RWPE1 (cell line): ENCODE data around the gene CACNA2D3.

Source experiments
- CTCF ChIA-PET: fragments of 350-600 bp; sonication (Branson Sonifier 250); formaldehyde crosslinking; extraction: SDS; loops from one replicate; lab custom pipeline; 2021; lab: Yijun Ruan, JAX
- POLR2A ChIA-PET: fragments of 400-600 bp; formaldehyde crosslinking; extraction: SDS; loops from one replicate; lab custom pipeline; 2020; ENCODE audit warnings: antibody characterized with exemption; ENCODE audit not compliant: low non-redundant PET; lab: Yijun Ruan, JAX
- DNase-seq: peaks from one replicate; pipeline ENCODE4 v3.0.0; 2012; ENCODE audit warnings: low spot score
- H3K27ac ChIP-seq: fragments of 450-650 bp; 2 replicates; pipeline ENCODE4 v1.5.1; 2017
- TF ChIP-seq, protein P1 (sequence below): fragments of 450-650 bp; conservative IDR thresholded peaks from 2 replicates; pipeline ENCODE4 v1.5.1; 2017; ENCODE audit warnings: low read depth, mild to moderate bottlenecking

The CACNA2D3 gene

DNA sequence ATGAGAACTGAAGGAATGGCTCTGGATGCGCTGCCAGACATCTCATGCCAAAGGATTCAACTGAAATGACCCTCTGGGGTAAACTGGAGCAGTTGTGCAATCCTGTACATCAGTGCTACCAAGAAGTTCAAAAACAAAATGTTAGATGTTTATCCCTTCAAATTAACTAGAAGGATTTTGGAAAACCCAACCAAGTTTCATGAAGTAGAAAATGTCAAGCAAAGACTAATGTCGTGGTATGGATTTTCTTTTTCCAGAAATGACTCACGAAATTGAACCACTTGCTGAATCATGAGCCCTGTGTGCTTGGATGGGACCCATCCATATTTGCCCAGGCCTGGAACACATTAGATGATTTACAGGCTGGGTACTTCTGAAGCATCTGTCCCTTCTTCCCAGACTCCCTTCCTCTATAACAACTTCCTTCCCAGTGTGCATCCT, 703.9 kb downstream of the CACNA2D3 start:
- POLR2A ChIA-PET: no interaction called here
- CTCF ChIA-PET: no interaction called here
- no peak for DNase-seq
- TF ChIP-seq, protein P1, sequence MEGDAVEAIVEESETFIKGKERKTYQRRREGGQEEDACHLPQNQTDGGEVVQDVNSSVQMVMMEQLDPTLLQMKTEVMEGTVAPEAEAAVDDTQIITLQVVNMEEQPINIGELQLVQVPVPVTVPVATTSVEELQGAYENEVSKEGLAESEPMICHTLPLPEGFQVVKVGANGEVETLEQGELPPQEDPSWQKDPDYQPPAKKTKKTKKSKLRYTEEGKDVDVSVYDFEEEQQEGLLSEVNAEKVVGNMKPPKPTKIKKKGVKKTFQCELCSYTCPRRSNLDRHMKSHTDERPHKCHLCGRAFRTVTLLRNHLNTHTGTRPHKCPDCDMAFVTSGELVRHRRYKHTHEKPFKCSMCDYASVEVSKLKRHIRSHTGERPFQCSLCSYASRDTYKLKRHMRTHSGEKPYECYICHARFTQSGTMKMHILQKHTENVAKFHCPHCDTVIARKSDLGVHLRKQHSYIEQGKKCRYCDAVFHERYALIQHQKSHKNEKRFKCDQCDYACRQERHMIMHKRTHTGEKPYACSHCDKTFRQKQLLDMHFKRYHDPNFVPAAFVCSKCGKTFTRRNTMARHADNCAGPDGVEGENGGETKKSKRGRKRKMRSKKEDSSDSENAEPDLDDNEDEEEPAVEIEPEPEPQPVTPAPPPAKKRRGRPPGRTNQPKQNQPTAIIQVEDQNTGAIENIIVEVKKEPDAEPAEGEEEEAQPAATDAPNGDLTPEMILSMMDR: no peak
- no peak overlapping the region for H3K27ac ChIP-seq

DNA sequence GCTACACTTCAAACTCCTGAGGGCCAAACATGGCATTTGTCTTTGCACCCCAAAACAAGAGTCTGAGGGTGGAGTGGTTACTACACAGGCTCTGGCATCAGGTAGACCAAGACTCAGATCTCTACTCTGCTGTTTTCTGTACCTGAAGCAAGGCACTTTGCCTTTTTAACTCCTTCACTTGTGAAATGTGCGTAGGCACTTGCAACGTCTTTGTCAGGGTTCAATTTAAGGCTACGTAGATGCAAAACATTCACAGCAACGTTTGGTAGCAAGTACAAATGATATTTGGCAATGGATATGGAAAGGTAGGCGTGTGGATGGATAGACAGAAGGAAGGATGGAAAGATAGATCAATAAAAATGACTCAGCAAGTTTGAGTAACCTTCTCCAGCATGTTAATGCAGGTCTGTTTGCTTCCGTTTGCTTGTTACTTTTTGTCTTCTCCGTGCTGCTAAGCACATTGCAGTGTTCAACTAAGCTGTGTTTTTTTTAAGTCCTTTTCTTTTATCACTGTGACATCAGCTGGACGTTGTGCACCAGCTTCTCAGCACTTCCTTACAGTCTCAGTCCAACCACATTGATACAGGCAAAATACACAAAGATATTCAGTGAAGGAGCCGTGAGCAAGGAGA, 704.8 kb downstream of the CACNA2D3 start:
- ChIA-PET POLR2A (no interaction called here), CTCF (no interaction called here)
- no peak overlapping the region for H3K27ac ChIP-seq
- DNase-seq: no peak
- TF ChIP-seq, protein P1: no peak

DNA sequence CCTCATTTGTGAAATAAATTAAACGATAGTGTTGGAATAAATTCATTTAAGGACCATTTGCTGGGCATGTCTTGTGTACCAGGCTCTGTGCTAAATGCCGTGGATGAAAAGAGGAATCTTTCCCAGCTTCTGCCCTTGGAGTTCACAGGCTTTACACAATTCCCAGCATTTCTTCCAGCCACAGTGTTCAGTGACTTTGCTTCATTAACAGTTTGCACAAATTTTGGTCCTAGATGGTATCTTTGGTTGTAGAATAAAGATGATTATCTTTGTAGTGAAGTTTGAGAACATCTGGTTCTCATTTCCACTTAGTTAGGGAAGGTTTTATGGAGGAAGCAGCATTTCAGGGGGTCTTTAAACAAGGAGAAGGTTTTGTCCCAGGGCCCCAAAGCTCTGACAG, 705.4 kb downstream of the CACNA2D3 start:
- no peak for DNase-seq
- CTCF ChIA-PET: no interaction called here
- POLR2A ChIA-PET: no interaction called here
- TF ChIP-seq, protein P1: no peak
- no peak overlapping the region for H3K27ac ChIP-seq

DNA sequence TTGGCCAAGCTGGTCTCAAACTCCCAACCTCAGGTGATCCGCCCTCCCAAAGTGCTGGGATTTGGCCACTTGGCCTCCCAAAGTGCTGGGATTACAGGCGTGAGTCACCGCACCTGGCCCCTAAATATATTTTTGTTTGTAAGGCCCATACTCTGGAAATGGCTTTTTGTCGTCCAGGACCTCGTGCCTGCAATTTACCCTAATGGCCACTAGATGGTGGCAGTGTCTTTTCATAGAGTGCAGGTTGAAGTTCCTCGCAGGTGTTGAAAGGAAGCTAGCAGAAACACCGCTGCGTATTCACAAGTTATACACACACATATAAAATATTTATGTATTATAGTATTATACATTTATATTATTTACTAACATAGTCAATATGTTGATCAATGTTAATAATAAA, 708.3 kb downstream of the CACNA2D3 start:
- no peak for DNase-seq
- TF ChIP-seq, protein P1: peak; percentile 34

DNA sequence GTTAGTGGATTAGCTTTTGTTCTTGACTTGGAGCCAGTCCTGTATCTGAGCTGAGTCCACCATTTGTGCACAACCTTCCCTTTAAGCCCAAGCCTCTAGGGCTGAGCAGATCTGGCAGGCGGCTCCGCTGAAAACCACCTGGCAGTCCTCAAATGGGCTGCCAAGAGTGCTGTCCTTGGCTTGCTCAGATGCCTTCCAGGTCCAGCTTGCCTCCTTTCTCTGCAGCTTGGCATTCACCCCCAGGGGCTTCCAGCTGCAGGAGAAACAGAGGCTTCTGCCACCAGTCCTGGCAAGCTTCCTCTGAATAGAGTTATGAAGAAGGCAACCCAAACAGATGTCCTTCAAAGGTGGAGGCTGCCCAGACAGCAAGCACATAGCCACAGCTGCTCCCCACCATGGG, 708.8 kb downstream of the CACNA2D3 start:
- TF ChIP-seq, protein P1: no peak
- no peak for DNase-seq
- H3K27ac ChIP-seq: no peak overlapping the region
- POLR2A ChIA-PET: no interaction called here
- CTCF ChIA-PET: interaction anchor here (0.5 kb wide), 1 partner anchor 603 kb away, joined by 3 read pairs; no protein-coding TSS in a partner anchor

More for the DNA sequence above, 708.3 kb downstream of the CACNA2D3 start:
- H3K27ac ChIP-seq: no peak overlapping the region
- CTCF ChIA-PET: interaction anchor here (0.7 kb wide), 1 partner anchor 691 kb away, joined by 3 read pairs; no protein-coding TSS in a partner anchor
- POLR2A ChIA-PET: no interaction called here

DNA sequence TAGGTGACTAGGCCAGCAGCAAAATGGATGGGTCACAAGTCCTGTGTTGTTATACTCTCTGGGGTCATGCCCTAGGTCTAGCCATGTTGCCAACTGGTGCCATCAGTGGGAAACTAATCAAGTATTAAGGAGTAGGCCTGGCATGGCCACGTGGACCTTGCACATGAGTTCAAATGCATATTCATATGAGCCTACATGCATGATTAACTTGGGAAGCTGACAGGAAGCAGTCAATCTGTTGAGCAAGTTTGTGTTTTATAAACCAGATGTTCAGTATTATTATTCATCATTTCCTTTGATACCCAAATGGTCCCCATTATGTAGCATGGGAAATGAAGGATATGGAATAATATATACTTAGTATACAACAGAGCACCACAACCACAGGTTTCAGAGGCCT, 710.5 kb downstream of the CACNA2D3 start:
- H3K27ac ChIP-seq: no peak overlapping the region
- TF ChIP-seq, protein P1: no peak
- no peak for DNase-seq
- ChIA-PET POLR2A (no interaction called here), CTCF (interaction anchor here (1.0 kb wide), 1 partner anchor 9 kb away, joined by 3 read pairs; no protein-coding TSS in a partner anchor)
